ENCODE data around the gene C16orf90. TPM values are rescaled to one million over a fixed set of nuclear protein-coding genes. Genes with fewer than 3 reads are reported as not detected.
A peak's percentile ranks its signal among the peaks of the same experiment; 100 is the strongest.
"Not testable (repeated sequence)": the region's sequence is repeated elsewhere in the genome, so short reads cannot be mapped to it uniquely, and the experiment has no call there.

C16orf90 gene
- total RNA-seq, 1 experiment from 2014 or later: not detected

DNA sequence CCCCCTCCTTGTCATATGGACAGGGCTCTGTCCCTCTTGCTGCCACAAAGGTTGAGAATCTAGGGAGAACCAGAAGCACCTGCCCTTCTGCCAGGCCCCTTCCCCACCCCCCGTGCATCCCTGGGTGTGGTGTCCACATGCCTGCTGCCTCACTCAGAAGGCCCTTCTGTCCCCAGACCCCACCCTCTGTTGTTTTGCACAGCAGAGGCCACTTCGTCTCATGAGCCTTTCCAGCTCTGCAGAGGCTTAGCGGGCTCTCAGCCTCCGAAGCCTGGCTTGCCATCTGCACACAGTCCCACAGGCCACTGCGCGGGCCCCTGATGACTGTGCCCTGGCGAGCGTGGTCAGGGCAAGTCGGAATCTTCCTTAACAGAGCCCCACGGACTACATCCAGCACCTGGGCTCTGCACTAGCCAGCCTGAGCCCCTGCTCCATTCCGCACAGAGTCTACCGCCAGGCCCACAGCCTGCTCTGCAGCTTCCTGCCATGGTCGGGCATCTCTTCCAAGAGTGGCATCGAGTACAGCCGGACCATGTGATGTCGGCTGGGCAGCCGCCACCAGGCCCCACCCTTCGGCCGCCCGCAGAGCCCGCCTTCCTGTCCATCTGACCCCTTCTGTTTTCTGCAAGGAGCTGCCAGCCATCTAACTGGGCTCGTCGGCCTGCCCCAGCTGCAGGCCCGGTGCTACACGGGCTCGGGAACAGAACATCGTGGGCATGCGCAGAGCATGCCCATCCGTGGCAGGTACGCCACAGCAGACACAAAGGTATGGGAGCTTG lies 10.8 kb downstream of the C16orf90 start:
- DNase-seq (ENCODE audit: low spot score): no peak

DNA sequence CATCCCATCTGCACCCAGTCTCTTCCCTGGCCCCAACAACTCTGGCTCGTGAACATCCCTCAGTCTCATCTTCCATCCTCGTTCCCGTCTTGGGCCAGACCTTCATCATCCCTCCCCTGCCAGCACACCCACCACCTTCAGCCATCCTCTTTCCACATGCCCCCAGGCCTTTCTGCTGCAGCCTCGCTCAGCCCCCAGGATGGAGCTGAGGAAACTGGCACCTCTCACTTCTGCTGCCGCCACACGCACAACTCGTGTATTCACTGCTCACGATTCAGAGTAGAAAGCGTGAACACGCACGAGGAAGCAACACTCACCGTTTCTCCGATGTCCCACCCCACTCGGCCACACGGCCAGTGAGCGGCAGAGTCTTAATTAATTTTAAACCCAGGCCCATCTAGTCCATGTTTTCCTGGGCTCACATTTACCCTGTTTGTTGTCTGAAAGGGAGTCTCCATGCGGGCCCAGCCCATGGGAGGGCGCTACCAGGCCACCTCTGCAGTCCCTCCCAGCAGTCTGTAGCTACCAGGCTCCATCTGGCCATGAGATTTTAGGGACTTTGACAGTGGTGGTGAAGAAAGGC lies 12.5 kb downstream of the C16orf90 start:
- no peak for DNase-seq (ENCODE audit: low spot score)

DNA sequence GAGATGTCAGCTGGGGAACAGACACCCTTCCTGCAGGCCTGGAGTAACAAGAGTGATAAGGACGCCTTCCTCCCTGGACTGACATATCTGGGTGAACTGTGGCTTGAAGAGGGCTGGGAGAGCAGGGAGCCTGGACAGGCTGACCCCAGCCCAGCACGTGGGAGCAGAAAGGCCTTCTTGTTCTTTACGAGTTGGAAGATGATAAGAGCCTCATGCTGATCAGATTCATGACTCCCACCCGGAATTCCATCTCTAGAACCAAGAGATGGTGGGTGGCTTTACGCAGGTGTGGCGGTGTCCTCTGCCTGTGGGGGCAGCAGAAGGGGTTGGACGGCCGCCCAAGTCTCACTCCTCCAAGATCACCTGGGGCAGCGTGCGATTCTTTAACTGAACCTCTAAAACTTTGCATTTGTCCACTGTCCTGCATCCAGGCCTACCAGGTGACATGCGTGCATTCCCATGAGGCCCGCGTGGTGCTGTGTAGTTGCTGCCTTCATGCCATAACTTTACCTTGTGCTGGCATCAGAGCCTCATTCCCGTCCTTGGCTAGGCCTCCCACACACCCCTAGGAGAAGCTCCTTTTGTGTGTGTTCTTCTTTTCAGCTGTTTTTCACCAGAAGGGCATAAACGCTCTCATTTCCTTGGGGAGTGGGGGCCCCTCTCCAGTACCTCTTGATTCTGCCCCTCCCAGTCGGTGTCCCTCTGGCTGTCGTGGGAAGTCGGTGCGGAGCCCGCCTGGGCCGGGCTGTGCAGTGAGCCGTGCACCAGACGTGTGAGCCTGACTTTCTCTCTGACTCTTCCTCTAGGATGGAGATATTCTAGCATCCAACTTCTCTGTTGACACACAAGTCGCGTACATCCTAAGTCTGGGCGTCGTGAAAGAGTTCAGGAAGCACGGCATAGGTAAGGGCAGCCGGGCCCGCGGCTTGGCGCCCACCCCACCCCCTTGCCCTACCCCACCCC lies 13.3 kb downstream of the C16orf90 start:
- DNase-seq (ENCODE audit: low spot score): no peak

DNA sequence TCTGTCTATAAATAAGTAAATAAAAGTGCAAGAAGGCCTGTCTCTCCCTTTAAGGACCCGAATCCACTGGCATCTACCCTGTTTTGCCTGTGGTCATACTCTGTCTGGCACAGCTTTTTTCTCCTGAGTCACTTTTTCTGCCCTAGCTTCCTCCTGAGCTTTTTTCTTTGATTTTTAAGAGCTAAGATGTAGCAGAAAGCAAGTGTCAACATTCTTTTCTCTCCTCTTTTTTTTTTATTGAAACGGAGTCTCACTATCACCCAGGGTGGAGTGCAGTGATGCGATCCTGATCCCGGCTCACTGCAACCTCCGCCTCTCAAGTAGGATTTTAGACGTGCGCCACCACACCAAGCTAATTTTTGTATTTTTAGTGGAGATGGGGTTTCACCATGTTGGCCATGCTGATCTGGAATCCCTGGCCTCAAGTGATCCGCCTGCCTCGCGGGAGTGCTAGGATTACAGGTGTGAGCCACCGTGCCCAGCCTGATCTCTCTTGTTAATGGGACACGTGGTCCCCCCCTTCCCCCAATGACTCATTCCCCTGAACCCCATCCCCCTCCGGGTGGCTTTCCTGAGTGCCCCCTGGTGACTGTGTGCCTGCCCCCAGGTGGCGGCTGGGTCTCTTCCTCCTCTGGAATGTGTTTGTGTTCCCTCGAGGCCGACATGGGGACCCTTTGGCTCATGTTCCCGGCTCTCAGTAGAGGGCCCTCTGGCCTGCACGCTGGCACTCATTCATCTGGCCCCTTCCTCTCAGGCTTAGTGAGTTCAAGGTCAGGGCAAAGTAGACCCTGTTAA lies 14.2 kb downstream of the C16orf90 start:
- DNase-seq (ENCODE audit: low spot score): no peak

DNA sequence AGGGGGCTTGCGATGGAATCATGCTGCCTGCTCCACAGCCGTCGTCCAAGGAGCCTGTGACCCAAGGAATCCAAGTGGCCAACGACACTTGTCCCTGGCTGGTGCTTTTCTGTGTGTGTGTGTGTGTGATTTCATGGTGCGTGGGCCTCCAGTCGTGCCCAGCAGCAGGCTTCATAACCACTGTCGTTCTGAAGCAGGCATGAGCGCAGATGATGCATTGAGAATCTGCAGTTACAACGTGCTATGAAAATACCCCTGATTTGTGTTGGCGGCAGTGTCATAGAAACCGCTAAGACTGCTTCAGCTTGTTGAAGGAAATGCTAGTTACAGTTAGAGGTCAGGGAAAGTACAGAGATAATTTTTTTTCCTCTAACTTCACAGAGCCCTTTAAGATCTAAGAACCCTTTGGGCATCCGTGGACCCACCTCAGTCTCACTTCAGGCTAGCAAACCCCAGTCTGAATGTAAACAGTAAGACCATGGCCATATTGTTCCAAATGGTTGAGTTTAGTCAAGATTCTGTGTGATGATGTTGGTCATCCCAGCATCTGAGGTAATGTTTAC lies 15.6 kb downstream of the C16orf90 start:
- DNase-seq (ENCODE audit: low spot score): no peak

DNA sequence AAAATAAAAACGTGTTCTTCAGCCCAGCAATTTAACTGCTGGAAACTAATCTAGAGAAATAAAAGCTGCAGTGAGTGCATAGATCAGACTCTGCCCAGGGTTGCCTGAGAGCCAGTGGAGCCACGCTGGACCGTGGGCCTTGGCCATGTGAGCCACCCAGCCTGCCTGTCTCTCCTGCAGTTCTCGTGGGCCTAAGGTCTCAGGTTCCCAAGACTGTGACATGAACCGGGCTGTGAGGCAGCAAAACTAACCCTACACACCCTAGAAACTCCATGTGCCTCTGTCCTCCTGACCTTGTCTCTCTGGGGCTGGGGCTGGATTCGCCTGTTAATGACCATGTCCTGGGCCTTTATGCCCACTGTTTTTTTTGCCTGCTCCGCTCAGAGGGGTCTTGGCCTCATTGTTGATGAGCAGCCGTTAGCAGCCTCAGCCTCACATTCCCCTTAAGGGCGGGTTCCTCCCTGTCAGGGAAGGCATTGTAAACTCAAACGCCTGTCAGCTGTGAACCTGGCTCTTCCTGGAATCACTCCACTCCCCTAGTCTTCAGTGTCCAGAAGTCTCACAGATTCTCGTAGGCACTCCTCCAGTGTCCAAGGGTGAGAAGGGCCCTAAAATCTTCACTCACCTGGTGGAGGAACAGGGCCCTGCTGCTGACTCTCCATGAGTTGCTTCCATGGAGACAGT lies 16.9 kb downstream of the C16orf90 start:
- peak; percentile 47 for DNase-seq (ENCODE audit: low spot score)

DNA sequence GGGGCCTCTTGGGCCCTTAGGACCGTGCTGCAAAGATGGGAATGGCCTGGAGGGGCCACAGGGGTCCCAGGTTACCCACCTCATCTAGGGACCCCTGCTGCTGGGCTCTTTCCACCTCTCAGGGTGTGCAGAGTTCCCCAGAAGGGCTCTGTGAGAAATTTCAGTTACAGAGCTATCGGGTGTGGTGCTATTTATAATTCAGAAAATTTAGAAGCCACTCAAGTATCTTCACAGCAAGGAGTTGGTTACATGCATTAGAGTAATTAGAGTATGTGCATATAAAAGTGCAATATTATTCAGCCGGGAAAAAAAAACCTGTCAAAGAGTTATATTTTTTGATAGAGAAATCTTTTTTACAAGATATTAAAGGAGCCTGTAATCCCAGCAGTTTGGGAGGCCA lies 18.9 kb downstream of the C16orf90 start:
- DNase-seq (ENCODE audit: low spot score): no peak

DNA sequence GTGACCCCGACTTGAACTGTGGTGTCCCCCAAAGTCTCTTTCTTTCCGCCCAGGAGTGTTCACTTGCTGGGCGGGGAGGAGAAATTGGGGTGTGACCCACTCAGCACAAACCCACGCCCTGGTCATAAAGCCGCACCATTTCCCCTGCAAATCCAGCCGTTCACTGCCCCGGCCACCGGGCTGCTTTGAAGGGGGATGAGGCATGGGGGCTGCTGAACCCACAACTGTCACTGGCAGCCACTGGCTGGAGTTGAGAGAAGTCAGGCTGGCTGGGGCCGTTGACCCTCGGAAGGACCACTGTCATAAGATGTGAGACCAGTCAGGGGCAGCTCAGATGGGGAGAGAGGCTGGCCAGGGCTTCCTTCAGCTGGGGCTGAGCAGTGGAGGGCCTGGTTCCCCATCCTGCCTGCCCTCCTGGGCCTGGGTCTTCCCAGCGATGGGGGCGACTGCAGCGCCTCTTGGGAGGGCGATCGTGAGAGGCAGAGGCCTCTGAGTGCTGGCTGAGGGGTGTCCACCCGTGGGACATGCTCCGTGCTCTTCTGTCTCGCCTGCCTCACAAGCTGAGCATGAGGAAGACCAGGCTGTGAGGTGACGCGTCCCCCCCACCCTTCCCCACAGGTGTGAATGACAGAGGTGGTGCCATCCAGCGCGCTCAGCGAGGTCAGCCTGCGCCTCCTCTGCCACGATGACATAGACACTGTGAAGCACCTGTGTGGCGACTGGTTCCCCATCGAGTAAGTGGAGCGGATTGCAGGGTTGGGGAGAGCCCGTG lies 19.5 kb downstream of the C16orf90 start:
- no peak for DNase-seq (ENCODE audit: low spot score)

DNA sequence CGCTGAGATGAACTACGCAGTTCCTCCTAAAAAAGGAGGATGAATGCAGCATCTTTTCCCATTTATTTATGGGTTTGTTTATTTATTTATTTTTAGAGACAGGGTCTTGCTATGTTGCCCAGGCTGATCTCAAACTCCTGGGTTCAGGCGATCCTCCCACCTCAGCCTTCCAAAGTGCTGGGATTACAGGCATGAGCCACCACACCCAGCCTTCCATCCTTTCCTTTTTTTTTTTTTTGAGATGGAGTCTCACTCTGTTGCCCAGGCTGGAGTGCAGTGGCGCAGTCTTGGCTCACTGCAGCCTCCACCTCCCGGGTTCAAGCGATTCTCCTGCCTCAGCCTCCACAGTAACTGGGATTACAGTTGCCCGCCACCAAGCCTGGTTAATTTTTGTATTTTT lies 20.4 kb downstream of the C16orf90 start:
- not testable (repeated sequence) for DNase-seq (ENCODE audit: low spot score)

DNA sequence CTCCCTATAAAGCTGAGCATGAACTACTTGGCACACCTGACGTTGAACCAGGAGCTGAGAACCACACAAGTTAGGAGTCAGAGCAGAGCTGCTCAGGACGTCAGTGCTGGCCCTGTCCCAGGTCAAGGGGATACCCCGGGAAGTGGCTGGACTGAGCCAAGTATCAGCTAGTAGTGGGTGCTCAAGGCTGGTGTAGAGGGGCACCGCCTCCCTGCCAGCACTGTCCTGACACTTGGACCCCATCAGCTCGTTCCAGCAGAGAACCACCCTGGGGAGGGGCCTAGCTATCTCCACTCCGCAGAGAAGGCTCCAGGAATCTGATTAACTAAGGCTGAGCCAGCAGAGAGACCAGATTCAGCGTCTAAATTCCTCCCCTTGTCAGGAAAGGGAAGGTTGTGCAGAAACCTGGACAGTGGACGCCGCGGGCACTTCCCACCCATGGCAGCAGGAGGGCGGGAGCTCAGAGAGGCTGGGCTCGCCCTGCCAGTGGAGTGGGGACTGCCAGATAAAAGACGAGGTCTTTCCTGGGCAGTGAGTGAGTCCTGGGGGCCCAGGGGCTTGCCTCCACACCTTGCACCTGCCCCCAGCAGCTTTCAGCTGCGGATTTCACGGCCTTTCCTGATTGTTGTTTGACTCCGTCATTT lies 21.0 kb downstream of the C16orf90 start:
- DNase-seq (ENCODE audit: low spot score): no peak

DNA sequence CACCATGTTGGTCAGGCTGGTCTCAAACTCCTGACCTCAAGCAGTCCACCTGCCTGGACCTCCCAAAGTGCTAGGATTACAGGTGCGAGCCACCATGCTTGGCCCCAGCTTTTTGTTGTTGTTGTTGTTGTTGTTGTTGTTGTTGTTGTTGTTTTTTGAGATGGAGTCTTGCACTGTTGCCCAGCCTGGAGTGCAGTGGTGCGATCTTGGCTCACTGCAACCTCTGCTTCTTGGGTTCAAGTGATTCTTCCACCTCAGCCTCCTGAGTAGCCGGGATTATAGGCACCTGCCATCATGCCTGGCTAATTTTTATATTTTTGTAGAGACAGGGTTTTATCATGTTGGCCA lies 21.7 kb downstream of the C16orf90 start:
- DNase-seq (ENCODE audit: low spot score): not testable (repeated sequence)

DNA sequence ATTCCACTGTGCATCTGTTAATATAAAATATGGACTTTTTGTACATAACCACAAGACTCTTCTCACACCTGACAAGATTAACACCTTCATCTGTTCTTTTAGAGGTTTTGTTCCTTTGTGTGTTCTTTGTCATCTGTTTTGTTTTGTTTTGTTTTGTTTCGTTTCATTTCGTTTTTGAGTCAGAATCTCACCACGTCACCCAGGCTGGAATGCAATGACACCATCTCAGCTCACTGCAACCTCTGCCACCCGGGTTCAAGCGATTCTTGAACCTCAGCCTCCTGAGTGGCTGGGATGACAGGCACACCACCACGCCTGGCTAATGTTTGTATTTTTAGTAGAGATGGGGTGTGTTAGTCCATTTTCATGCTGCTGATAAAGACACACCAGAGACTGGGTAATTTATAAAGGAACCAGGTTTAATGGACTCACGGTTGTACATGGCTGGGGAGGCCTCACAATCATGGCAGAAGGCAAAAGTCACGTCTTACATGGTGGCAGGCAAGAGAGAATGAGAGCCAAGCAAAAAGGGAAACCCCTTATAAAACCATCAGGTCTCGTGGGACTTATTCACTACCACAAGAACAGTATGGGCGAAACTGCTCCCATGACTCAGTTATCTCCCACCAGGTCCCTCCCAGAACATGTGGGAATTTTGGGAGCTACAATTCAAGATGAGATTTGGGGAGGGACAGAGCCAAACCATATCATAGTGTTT lies 22.3 kb downstream of the C16orf90 start:
- no peak for DNase-seq (ENCODE audit: low spot score)

DNA sequence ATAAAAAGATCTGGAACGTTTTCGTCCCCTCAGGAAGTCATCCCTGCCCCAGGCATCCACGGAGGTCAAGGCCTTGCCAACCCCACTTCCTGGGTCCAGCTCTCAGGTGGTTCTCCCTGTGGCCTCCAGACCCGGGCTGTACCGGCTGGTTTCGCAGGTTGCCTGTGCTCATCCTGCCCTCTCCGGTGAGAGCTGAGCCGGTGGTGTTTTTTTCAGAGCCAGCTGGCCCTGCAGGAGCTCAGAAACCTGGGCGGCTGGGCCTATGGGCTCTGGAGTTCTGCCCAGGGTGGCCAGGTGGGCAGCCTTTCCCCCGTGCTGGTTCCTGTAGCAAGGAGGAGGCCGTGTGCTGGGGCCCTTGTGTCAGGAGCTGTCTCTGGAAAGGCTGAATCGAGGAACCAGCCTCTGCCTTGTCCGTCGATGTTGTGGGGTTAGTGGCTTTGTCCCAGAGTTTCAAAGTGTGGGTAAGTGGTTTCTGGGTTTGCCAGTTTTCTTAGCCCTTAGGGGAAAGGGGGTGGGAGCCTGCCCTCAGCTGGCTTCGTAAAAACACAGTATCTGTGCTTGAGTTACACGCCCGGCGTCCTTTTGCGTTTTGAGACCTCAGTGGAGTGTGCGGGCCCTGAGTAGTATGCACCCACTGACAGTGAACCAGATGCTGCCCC lies 23.6 kb downstream of the C16orf90 start:
- DNase-seq (ENCODE audit: low spot score): no peak

DNA sequence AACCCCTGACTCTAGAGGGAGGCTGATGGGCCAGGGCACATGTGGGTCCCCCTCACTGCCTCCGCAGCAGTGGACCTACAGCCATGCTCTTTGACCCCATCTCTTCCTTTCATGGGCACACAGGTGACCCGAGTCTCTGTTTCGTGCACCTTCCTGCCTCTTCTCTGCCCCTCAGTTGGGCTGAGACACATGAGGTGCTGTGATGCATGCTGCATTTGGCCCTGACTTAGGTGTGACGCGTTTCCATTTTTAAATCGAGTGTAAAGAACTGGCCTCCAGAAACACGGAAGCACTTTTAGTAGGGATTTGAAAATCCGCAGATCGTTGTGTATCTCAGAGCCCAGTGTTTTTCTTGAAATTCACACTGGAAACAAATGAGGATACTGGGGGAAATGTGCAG lies 24.6 kb downstream of the C16orf90 start:
- no peak for DNase-seq (ENCODE audit: low spot score)

DNA sequence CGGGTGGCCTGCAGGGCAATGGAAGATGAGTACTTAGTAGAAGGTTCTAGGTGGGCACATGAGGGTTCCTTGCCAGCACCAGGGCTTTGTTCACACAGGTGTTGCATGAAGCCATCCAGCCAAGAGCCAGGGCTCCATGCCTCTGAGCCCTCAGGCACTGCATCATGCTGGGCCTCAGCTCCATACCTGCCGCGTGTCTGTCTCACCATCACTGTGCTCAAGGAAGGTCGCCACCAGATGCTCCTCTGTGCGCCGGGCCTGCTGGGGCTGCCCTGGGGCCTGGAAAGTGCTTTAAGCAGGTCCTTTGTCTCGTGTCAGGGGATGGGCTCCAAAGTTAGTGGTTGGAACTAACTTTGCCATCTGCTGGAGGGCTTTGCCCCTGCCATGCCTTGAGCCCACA lies 25.6 kb downstream of the C16orf90 start:
- DNase-seq (ENCODE audit: low spot score): no peak

DNA sequence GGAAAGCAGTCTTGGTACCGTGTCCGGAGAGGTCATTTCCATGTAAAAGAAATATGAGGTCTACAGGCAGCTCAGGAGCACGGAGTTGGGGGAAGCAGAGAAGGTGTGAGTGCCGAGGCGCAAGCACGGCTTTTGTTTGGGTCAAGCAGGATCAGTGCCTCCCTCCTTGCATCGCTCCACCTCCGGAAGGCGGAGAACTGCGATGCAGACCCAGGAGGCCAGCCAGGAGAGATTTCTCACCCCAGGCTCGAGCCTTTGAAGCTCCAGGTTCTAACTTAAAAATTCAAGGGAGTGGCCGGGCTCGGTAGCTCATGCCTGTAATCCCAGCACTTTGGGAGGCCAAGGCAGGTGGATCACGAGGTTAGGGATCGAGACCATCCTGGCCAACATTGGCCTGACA lies 26.8 kb downstream of the C16orf90 start:
- no peak for DNase-seq (ENCODE audit: low spot score)

DNA sequence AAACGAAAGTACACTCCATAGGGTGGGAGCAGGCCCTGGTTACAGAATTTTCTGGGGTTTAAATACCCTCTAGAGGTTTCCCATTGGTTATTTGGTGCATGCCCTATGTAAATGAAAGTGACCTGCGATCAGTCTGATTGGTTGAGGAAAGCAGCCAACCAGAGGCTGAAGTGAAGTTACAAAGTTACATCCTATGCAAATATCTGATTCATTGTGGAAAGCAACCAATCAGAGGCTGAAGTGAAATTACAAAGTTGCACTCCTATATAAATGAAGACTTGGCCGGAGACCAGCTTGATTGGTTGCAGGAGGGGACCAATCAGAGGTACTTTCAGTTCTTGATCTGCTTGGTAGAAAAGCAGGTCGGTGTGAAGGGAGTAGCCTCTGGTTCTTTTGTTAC lies 27.4 kb downstream of the C16orf90 start:
- peak; percentile 15 for DNase-seq (ENCODE audit: low spot score)

DNA sequence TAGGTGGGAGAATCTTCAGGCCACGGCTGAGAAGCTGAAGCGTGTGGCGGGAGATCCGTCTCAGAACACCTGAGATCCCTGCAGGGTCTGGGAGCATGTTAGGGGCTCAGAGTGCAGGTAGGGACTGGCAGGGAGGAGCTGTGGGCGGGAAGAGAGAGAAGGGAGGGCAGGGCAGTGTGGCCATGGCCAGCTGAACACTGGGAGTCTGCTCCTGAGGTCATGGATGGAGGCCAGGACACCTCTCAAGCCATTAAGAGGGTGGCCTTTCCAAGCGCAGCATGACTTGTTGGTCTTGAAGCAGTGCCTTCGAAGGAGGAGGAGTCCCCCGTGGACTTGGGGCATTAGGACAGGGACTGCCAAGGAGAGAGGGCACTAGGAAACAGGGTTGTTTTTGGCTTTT lies 28.1 kb downstream of the C16orf90 start:
- no peak for DNase-seq (ENCODE audit: low spot score)

Data from HT-29 (cell line).